DOHH2 (cell line): ENCODE data around the gene ATXN7L1.

Experiments
- EZH2phosphoT487 ChIP-seq: fragments of 200-600 bp; sonication (generic); IDR thresholded peaks from 2 replicates; pipeline ENCODE4 v1.6.1; 2017; ENCODE audit warnings: borderline replicate concordance, mild to moderate bottlenecking, antibody characterized with exemption, low read length, moderate library complexity, mixed read lengths
- TF ChIP-seq, protein P1 (sequence below): fragments of 200-600 bp; sonication (generic); IDR thresholded peaks from one replicate; pipeline ENCODE4 v1.5.1; 2014; ENCODE audit warnings: antibody characterized with exemption, mild to moderate bottlenecking, low read depth, low read length; ENCODE audit not compliant: poor library complexity, severe bottlenecking

DNA sequence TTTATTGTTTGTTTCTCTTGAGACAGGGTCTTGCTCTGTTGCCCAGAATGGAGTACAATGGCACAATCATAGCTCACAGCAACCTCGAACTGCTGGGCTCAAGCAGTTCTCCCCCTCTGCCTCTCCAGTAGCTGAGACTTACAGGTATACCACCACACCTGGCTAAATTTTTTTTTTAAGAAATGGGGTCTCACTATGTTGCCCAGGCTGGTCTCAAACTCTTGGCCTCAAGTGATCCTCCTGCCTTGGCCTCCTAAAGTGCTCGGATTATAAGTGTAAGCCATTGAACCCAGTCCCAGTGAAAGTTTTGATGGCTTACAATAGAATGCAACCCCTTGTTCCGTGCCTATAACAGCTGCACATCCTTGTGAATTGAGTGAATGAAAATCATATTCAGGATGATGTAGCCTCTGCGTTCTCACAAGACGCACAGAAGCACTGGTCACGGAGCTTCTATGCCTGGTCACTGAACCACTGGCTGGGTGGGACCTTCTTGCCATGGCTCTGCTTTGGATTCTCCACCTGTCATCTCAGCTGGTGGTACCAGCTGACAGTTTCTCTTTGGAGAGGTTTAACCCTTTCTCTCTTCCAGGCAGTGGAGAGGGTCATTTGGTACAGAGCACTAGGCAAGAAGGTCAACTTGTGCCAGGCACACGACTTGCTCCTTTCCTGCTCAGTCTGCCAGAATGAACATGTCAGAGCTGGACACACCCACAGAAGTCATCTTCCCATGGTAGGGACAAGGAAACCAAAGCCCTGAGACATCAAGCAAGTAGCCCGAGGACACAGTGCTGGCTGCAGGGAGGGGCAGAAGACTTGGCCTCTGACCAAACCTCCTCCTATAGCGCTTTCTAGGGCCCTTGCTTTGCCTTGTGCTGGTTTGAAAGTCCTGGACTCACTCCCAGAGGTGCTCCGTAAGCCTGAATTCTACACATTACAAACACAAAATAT, 89.6 kb downstream of the ATXN7L1 start:
- TF ChIP-seq, protein P1, sequence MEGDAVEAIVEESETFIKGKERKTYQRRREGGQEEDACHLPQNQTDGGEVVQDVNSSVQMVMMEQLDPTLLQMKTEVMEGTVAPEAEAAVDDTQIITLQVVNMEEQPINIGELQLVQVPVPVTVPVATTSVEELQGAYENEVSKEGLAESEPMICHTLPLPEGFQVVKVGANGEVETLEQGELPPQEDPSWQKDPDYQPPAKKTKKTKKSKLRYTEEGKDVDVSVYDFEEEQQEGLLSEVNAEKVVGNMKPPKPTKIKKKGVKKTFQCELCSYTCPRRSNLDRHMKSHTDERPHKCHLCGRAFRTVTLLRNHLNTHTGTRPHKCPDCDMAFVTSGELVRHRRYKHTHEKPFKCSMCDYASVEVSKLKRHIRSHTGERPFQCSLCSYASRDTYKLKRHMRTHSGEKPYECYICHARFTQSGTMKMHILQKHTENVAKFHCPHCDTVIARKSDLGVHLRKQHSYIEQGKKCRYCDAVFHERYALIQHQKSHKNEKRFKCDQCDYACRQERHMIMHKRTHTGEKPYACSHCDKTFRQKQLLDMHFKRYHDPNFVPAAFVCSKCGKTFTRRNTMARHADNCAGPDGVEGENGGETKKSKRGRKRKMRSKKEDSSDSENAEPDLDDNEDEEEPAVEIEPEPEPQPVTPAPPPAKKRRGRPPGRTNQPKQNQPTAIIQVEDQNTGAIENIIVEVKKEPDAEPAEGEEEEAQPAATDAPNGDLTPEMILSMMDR = no peak
- TF ChIP-seq EZH2phosphoT487 = no peak
